ENCODE results near the gene COL20A1.

COL20A1 gene

DNA sequence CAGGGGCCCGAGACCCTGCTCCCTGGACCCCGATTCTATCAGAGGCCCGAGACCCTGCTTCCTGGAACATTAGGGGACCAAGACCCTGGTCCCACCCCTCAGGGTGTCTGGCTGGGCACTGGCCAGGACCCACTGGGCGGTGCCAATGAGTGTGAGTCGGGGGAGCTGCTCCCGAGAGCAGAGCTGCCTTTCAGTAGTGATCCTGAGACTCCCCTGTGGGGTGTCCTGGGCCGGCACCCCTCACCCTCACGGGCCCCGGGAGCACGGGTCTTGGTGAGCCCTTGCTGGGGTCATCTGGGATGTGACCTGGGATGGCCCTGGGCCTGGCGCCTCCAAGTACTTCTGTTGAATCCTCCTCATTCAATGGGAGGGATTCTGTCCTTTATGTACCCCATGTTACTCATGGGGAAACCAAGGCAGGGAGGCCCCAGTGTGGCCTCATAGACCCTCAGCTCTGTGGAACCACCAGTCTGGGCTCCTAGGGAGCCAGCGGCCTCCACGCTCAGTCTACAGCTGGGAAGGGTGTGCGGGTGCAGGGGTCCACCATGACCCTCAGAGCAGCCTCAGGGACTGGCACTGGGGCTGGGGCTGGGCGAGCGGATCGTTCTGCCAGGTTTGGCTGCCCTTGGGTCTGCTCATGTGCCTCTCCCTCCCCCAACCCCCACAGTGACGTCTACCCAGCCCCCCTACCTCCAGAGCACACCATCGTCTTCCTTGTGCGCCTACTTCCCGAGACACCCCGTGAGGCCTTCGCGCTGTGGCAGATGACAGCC lies 25.6 kb downstream of the COL20A1 start:
- no peak for DNase-seq (ENCODE audit: extremely low spot score)
- TF ChIP-seq, protein P1, sequence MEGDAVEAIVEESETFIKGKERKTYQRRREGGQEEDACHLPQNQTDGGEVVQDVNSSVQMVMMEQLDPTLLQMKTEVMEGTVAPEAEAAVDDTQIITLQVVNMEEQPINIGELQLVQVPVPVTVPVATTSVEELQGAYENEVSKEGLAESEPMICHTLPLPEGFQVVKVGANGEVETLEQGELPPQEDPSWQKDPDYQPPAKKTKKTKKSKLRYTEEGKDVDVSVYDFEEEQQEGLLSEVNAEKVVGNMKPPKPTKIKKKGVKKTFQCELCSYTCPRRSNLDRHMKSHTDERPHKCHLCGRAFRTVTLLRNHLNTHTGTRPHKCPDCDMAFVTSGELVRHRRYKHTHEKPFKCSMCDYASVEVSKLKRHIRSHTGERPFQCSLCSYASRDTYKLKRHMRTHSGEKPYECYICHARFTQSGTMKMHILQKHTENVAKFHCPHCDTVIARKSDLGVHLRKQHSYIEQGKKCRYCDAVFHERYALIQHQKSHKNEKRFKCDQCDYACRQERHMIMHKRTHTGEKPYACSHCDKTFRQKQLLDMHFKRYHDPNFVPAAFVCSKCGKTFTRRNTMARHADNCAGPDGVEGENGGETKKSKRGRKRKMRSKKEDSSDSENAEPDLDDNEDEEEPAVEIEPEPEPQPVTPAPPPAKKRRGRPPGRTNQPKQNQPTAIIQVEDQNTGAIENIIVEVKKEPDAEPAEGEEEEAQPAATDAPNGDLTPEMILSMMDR (IDR thresholded peaks at IDR 0.05; ENCODE audit: control extremely low read depth, extremely low read depth, low read depth, missing control alignments): no peak
- POLR2A ChIA-PET: no interaction called here
- CTCF ChIA-PET: interaction anchor here (3.0 kb wide), 1 partner anchor 28 kb away, joined by 9 read pairs; no protein-coding TSS in a partner anchor

DNA sequence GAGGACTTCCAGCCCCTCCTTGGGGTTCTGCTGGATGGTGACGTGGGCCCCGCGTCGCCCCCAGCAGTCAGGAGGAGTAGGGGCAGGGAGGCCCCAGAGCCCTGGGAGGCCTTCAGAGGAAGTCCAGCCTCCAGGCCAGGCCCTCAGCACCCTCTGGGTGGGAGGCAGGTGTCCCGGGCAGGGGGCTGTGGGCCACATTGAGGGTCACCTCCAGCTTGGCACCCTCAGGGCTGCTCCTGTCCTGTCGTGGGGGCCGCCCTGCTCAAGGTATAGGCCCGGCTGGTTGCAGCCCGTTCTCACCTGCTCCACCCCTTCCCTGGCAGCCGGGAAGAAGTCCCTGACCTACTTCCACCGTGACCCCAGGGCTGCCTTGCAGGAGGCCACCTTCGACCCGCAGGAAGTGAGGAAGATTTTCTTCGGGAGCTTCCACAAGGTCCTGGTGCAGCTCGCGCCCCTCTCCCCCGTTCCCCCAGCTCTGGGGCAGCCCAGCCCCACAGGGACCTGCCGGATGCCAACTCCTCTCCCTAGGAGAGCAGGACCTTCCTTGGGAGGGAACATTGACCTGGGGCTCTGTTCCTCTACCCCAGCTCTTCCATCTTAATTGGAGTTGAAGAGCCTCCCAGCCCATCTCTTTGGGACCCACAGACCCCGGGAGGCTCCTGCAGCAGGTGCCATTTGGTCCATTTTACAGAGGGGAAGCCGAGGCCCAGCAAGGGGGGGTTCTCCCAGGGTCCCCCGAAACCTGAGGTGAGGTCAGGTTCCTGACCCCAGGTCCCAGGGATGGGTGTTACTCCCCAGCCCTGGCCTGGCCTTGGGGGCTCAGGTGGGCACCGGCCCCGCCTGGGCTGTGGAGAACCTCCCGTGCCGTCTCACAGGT lies 26.4 kb downstream of the COL20A1 start:
- POLR2A ChIA-PET: no interaction called here
- TF ChIP-seq, protein P1 (IDR thresholded peaks at IDR 0.05; ENCODE audit: control extremely low read depth, extremely low read depth, low read depth, missing control alignments): no peak
- CTCF ChIA-PET: no interaction called here

DNA sequence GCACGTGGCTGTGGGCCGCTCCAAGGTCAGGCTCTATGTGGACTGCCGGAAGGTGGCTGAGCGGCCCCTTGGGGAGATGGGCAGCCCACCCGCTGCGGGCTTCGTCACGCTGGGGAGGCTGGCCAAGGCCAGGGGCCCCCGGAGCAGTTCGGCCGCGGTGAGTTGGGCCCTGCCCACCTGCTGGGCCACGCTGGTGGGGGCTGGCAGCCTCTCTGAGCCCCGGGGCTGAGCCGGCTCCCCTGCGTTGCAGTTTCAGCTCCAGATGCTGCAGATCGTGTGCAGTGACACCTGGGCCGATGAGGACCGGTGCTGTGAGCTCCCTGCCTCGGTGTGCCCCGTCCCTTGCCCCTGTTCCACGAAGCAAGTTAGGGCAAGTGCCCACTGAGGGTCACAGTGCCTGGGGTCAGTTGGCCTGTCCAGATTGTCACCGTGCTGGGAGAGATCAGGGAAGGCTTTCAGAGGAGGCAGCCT lies 27.1 kb downstream of the COL20A1 start:
- POLR2A ChIA-PET: no interaction called here

More for the DNA sequence above, 26.4 kb downstream of the COL20A1 start:
- no peak for DNase-seq (ENCODE audit: extremely low spot score)

DNA sequence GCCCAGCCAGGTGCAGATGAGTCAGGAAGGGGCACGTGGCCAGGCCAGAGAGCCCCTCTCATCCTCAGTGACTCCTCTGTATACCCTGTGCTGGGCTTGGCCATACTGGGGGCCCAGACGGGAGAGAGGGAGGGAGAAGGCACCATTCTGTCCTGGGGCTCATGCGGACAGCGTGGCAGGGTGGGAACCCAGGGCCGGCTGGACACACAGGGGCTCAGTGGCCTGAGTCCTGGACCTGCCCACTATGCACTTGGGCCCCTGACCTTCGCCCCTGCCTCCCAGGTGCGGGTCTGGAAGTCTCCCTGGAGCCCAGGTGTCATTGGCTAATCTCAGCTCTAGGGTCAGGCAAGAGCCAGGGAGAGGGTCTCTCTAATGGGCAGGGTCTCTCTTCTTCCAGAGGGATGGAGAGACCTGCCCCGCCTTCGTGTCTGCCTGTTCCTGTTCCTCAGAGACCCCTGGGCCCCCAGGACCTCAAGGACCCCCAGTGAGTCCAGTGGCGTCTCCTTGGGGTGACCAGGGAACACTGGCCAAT lies 27.7 kb downstream of the COL20A1 start:
- ChIA-PET CTCF (no interaction called here), POLR2A (no interaction called here)
- DNase-seq (ENCODE audit: extremely low spot score): no peak
- TF ChIP-seq, protein P1 (IDR thresholded peaks at IDR 0.05; ENCODE audit: control extremely low read depth, extremely low read depth, low read depth, missing control alignments): no peak

More for the DNA sequence above, 27.1 kb downstream of the COL20A1 start:
- TF ChIP-seq, protein P1 (IDR thresholded peaks at IDR 0.05; ENCODE audit: control extremely low read depth, extremely low read depth, low read depth, missing control alignments): no peak
- DNase-seq (ENCODE audit: extremely low spot score): no peak
- CTCF ChIA-PET: no interaction called here

DNA sequence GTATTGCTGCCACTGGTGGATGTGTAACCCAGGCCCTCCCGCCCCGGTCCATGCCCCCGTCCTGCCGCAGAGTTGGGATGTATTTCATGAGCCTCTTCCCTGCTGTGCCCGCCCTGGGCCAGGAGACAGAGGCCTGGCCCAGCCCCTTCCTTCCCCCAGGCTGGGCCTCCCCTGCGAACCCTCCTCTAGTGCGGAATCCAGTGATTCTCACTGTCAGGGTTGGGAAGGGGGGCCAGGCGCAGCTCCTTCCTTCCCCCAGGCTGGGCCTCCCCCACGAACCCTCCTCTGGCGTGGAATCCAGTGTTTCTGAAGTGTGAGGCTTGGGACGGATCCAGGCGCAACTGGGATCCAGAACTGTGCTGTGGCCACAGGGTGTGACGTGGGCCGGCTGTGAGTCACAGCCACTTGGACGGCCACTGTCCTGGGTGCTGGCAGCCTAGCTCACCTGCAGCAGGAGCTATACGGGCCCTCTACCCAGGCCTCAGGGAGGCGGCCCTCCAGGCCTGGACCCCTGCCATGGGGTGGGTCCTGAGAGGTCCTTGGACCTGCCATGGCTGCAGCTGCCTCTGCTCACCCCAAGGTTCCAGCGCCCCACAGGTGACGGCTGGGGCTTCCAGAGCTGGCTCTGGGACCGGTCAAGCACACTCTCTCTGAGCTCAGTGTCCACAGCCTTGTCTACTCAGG lies 28.3 kb downstream of the COL20A1 start:
- CTCF ChIA-PET: no interaction called here
- TF ChIP-seq, protein P1 (IDR thresholded peaks at IDR 0.05; ENCODE audit: control extremely low read depth, extremely low read depth, low read depth, missing control alignments): no peak
- DNase-seq (ENCODE audit: extremely low spot score): no peak
- POLR2A ChIA-PET: no interaction called here
